Activated gamma-delta T cell treated with anti-CD3 and anti-CD28 coated beads, Interleukin-2, amount 50 U/mL, for 16 hours (primary cell): ENCODE measurements around the gene PARD3B.

Experiments used
- DNase-seq: peaks from one replicate; pipeline ENCODE4 v3.0.0-alpha.2; 2020; ENCODE audit warnings: low read depth

The PARD3B gene

GRCh38 chr2:204696124-204696523, 150.8 kb downstream of the PARD3B start:
- no peak for DNase-seq

- no peak for DNase-seq
Observed at GRCh38 chr2:204705243-204705932, 160.1 kb downstream of the PARD3B start.

- no peak for DNase-seq
Observed at GRCh38 chr2:204706939-204707338, 161.7 kb downstream of the PARD3B start.

GRCh38 chr2:204713211-204713610, 167.9 kb downstream of the PARD3B start:
- DNase-seq: no peak

- DNase-seq: no peak
Observed at GRCh38 chr2:204715361-204715760, 170.1 kb downstream of the PARD3B start.

GRCh38 chr2:204717591-204717990, 172.3 kb downstream of the PARD3B start:
- no peak for DNase-seq

- no peak for DNase-seq
Observed at GRCh38 chr2:204718607-204719006, 173.3 kb downstream of the PARD3B start.

GRCh38 chr2:204720874-204721273, 175.6 kb downstream of the PARD3B start:
- no peak for DNase-seq

- no peak for DNase-seq
Observed at GRCh38 chr2:204722207-204722606, 176.9 kb downstream of the PARD3B start.

- DNase-seq: no peak
Observed at GRCh38 chr2:204722691-204723090, 177.4 kb downstream of the PARD3B start.

- no peak for DNase-seq
Observed at GRCh38 chr2:204725693-204726360, 180.6 kb downstream of the PARD3B start.

GRCh38 chr2:204726831-204727230, 181.6 kb downstream of the PARD3B start:
- DNase-seq: no peak

- DNase-seq: no peak
Observed at GRCh38 chr2:204727368-204727767, 182.1 kb downstream of the PARD3B start.

GRCh38 chr2:204730603-204731002, 185.3 kb downstream of the PARD3B start:
- DNase-seq: no peak

- DNase-seq: no peak
Observed at GRCh38 chr2:204732019-204732418, 186.7 kb downstream of the PARD3B start.

- DNase-seq: no peak
Observed at GRCh38 chr2:204737296-204737695, 192.0 kb downstream of the PARD3B start.

- DNase-seq: no peak
Observed at GRCh38 chr2:204738721-204739120, 193.4 kb downstream of the PARD3B start.

- no peak for DNase-seq
Observed at GRCh38 chr2:204743393-204743960, 198.2 kb downstream of the PARD3B start.

- no peak for DNase-seq
Observed at GRCh38 chr2:204744506-204744905, 199.2 kb downstream of the PARD3B start.

GRCh38 chr2:204748286-204748685, 203.0 kb downstream of the PARD3B start:
- DNase-seq: no peak

GRCh38 chr2:204749319-204749718, 204.0 kb downstream of the PARD3B start:
- DNase-seq: no peak

GRCh38 chr2:204750389-204750788, 205.1 kb downstream of the PARD3B start:
- DNase-seq: no peak

- no peak for DNase-seq
Observed at GRCh38 chr2:204751472-204751871, 206.2 kb downstream of the PARD3B start.
